A549 (cell line): ENCODE results near the gene HMGXB3. TPM values are rescaled to one million over a fixed set of nuclear protein-coding genes. Genes with fewer than 3 reads are reported as not detected.

Experiments
- ATAC-seq, 2 experiments: fragments of 200-7000 bp in 1 of 2; fragments of >200 bp in 1 of 2; cut with Nextera tagmentation in 1 of 2; cut with Tn5 transposase in 1 of 2; 3 replicates each; pipeline versions ENCODE4 v1.8.0 to v1.9.1; 2018 to 2020; ENCODE audit warnings: mild to moderate bottlenecking in 1 of 2, moderate library complexity in 1 of 2
- CTCF ChIA-PET: fragments of 300-600 bp; sonication (Branson Sonifier 250); formaldehyde crosslinking; extraction: SDS; loops from one replicate; lab custom pipeline; 2021; ENCODE audit warnings: antibody characterized with exemption, inconsistent platforms; lab: Yijun Ruan, JAX
- POLR2A ChIA-PET: fragments of 350-600 bp; formaldehyde crosslinking; extraction: SDS; loops from one replicate; lab custom pipeline; 2021; ENCODE audit warnings: antibody characterized with exemption, inconsistent platforms; lab: Yijun Ruan, JAX
- DNase-seq, 2 experiments: peaks; one replicate each; pipeline versions ENCODE4 v3.0.0 to v3.0.0-alpha.2; 2011 to 2016; ENCODE audit warnings: low read depth in 1 of 2, low spot score in 1 of 2
- FAIRE-seq: peaks from 2 replicates; lab custom pipeline; 2011; peaks lifted over from hg19 to GRCh38; lab: Jason Lieb, UNC
- H3K27ac ChIP-seq, 2 experiments: fragments of >200 bp; sonication (Bioruptor Twin); formaldehyde crosslinking; 3 replicates each; pipeline ENCODE4 v1.5.1; 2016 to 2017
- H3K4me1 ChIP-seq: fragments of >200 bp; sonication (Bioruptor Twin); formaldehyde crosslinking; 3 replicates; pipeline ENCODE4 v1.6.1; 2016
- H3K4me2 ChIP-seq: fragments of >200 bp; sonication (Bioruptor Twin); formaldehyde crosslinking; 3 replicates; pipeline ENCODE4 v1.6.1; 2016
- H3K4me3 ChIP-seq: fragments of >200 bp; sonication (Bioruptor Twin); formaldehyde crosslinking; 3 replicates; pipeline ENCODE4 v1.5.1; 2016
- H3K9me3 ChIP-seq: fragments of >200 bp; sonication (Bioruptor Twin); formaldehyde crosslinking; 3 replicates; pipeline ENCODE4 v1.6.1; 2016
- BHLHE40 ChIP-seq: IDR thresholded peaks from 2 replicates; pipeline ENCODE4 v1.6.1; 2012; ENCODE audit warnings: low read depth, low read length, inconsistent platforms
- CEBPB ChIP-seq, 2 experiments: fragments of >200 bp in 1 of 2; sonication (Bioruptor Twin) in 1 of 2; formaldehyde crosslinking in 1 of 2; IDR thresholded peaks; 2 replicates each; pipeline ENCODE4 v1.6.1; 2012 to 2016
- CHD2 ChIP-seq: fragments of 150-350 bp; IDR thresholded peaks from 2 replicates; pipeline ENCODE4 v1.6.1; 2014; ENCODE audit warnings: low read length; ENCODE audit not compliant: partially characterized antibody
- EHF ChIP-seq: fragments of 250-450 bp; sonication (Bioruptor Pico); IDR thresholded peaks from 2 replicates; pipeline ENCODE4 v1.5.0; 2020; ENCODE audit warnings: mild to moderate bottlenecking
- FOXS1 ChIP-seq: fragments of 250-450 bp; sonication (Bioruptor Pico); IDR thresholded peaks from 2 replicates; pipeline ENCODE4 v1.5.0; 2020; ENCODE audit warnings: mild to moderate bottlenecking, moderate library complexity
- HDAC2 ChIP-seq: fragments of 200-600 bp; sonication (generic); IDR thresholded peaks from 2 replicates; pipeline ENCODE4 v1.6.1; 2016
- HOXB5 ChIP-seq: fragments of 250-450 bp; sonication (Bioruptor Pico); IDR thresholded peaks from 2 replicates; pipeline ENCODE4 v1.5.0; 2020; ENCODE audit warnings: mild to moderate bottlenecking, moderate library complexity
- KDM5A ChIP-seq: fragments of 200-600 bp; sonication (generic); IDR thresholded peaks from 2 replicates; pipeline ENCODE4 v1.6.1; 2016; ENCODE audit warnings: antibody characterized with exemption, mild to moderate bottlenecking
- NFE2L2 ChIP-seq: fragments of 150-350 bp; conservative IDR thresholded peaks from 2 replicates; pipeline ENCODE4 v1.6.1; 2014; ENCODE audit warnings: low read length
- POLR2A ChIP-seq: IDR thresholded peaks from 2 replicates; pipeline ENCODE4 v1.6.1; 2012; ENCODE audit warnings: mild to moderate bottlenecking, low read length
- SMC3 ChIP-seq: fragments of >200 bp; sonication (Bioruptor Twin); formaldehyde crosslinking; IDR thresholded peaks from 3 replicates; pipeline ENCODE4 v1.6.1; 2018; ENCODE audit warnings: inconsistent platforms
- ZC3H11A ChIP-seq: fragments of 450-650 bp; IDR thresholded peaks from 2 replicates; pipeline ENCODE4 v1.6.1; 2014; ENCODE audit warnings: antibody characterized with exemption, mild to moderate bottlenecking
- ZNF302 ChIP-seq: fragments of 250-450 bp; sonication (Bioruptor Pico); IDR thresholded peaks from 2 replicates; pipeline ENCODE4 v1.9.0; 2021; ENCODE audit warnings: inconsistent platforms, mild to moderate bottlenecking, moderate library complexity
- ZSCAN20 ChIP-seq: fragments of 250-450 bp; sonication (Bioruptor Pico); IDR thresholded peaks from 2 replicates; pipeline ENCODE4 v1.8.0; 2022; ENCODE audit warnings: mild to moderate bottlenecking, moderate library complexity
- WGBS: methylation state at CpG from one replicate; pipeline ENCODE4 v1.1.6; 2017; ENCODE audit errors: missing lambda C conversion rate; 5-methylcytosine and 5-hydroxymethylcytosine counted together
- polyA plus RNA-seq, 4 experiments: library from polyadenylated mRNA; depleted of rRNA in 3 of 4; stranded (reverse); fragments of >200 nt; fragmentation: RNase III in 1 of 4; extraction: RNeasy Plus Mini Kit Qiagen cat#74134 plus additional on column Dnase treatment in 1 of 4; gene quantifications; 2 replicates in 3 of 4; 3 replicates in 1 of 4; pipeline ENCODE4 v1.2.3, GENCODE V29; 2011 to 2017
- small RNA-seq, 6 experiments: library from RNA; depleted of rRNA; stranded (forward); fragments of <200 nt; gene quantifications; one replicate each; pipeline ENCODE3, GENCODE V24; 2012
- TF ChIP-seq, protein P1 (sequence below): fragments of >200 bp; sonication (Bioruptor Twin); formaldehyde crosslinking; IDR thresholded peaks from 3 replicates; pipeline ENCODE4 v1.5.1; 2016
- TF ChIP-seq, protein P2 (sequence below): fragments of 200-600 bp; sonication (generic); IDR thresholded peaks from 2 replicates; pipeline ENCODE4 v1.6.1; 2016; ENCODE audit warnings: antibody characterized with exemption, mild to moderate bottlenecking, moderate library complexity
- TF ChIP-seq, protein P3 (sequence below): IDR thresholded peaks from 2 replicates; pipeline ENCODE4 v1.6.1; 2012
- TF ChIP-seq, protein P4 (sequence below): IDR thresholded peaks from 2 replicates; pipeline ENCODE4 v1.6.1; 2012

Gene HMGXB3
- polyA plus RNA-seq, 2 of the 4 experiments (the other 2 are of a cell fraction) = 20.5 to 34.1 TPM

DNA sequence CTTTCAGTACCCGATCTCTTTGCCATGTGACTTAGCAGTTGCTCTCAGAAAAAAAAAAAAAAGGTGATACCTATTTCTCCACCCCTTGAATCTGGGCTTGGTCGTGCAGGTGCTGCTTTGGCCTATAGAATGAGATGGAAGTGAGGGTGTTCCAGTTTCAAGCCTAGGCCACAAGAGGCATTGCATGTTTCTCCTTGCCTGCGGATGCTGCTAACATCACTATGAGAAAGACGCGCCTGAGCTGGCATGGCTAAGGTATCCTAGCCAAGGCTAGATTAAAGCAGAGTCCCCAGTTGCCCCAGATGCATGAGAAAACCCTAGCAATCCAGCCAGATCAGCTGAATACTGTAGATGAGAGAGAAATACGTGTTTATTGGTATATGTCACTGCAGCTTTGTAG is 100.5 kb downstream of the HMGXB3 start:
- Histone ChIP-seq H3K4me1 (no peaks in the 10 kb centered on the region), H3K4me3 (no peak overlapping the region), H3K4me2 (no peak overlapping the region), H3K9me3 (no peaks in the 10 kb centered on the region), H3K27ac (no peak overlapping the region)
- peak; percentile 52 to 62; a peak in 4 of 6 replicates for ATAC-seq
- 58% methylated on average over 6 of the region's 6 CpGs for WGBS
- TF ChIP-seq HDAC2 (no peak), KDM5A (no peak), NFE2L2 (no peak), ZSCAN20 (CRISPR knock-in tag) (no peak), EHF (no peak), HOXB5 (CRISPR knock-in tag) (no peak), BHLHE40 (no peak), CEBPB (IDR thresholded peaks at IDR 0.05) (no peak), ZC3H11A (no peak), SMC3 (no peak), POLR2A (no peak), ZNF302 (no peak), CHD2 (no peak), FOXS1 (no peak)
- TF ChIP-seq, protein P1, sequence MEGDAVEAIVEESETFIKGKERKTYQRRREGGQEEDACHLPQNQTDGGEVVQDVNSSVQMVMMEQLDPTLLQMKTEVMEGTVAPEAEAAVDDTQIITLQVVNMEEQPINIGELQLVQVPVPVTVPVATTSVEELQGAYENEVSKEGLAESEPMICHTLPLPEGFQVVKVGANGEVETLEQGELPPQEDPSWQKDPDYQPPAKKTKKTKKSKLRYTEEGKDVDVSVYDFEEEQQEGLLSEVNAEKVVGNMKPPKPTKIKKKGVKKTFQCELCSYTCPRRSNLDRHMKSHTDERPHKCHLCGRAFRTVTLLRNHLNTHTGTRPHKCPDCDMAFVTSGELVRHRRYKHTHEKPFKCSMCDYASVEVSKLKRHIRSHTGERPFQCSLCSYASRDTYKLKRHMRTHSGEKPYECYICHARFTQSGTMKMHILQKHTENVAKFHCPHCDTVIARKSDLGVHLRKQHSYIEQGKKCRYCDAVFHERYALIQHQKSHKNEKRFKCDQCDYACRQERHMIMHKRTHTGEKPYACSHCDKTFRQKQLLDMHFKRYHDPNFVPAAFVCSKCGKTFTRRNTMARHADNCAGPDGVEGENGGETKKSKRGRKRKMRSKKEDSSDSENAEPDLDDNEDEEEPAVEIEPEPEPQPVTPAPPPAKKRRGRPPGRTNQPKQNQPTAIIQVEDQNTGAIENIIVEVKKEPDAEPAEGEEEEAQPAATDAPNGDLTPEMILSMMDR = no peak
- TF ChIP-seq, protein P2, sequence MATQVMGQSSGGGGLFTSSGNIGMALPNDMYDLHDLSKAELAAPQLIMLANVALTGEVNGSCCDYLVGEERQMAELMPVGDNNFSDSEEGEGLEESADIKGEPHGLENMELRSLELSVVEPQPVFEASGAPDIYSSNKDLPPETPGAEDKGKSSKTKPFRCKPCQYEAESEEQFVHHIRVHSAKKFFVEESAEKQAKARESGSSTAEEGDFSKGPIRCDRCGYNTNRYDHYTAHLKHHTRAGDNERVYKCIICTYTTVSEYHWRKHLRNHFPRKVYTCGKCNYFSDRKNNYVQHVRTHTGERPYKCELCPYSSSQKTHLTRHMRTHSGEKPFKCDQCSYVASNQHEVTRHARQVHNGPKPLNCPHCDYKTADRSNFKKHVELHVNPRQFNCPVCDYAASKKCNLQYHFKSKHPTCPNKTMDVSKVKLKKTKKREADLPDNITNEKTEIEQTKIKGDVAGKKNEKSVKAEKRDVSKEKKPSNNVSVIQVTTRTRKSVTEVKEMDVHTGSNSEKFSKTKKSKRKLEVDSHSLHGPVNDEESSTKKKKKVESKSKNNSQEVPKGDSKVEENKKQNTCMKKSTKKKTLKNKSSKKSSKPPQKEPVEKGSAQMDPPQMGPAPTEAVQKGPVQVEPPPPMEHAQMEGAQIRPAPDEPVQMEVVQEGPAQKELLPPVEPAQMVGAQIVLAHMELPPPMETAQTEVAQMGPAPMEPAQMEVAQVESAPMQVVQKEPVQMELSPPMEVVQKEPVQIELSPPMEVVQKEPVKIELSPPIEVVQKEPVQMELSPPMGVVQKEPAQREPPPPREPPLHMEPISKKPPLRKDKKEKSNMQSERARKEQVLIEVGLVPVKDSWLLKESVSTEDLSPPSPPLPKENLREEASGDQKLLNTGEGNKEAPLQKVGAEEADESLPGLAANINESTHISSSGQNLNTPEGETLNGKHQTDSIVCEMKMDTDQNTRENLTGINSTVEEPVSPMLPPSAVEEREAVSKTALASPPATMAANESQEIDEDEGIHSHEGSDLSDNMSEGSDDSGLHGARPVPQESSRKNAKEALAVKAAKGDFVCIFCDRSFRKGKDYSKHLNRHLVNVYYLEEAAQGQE = no peak
- TF ChIP-seq, protein P3, sequence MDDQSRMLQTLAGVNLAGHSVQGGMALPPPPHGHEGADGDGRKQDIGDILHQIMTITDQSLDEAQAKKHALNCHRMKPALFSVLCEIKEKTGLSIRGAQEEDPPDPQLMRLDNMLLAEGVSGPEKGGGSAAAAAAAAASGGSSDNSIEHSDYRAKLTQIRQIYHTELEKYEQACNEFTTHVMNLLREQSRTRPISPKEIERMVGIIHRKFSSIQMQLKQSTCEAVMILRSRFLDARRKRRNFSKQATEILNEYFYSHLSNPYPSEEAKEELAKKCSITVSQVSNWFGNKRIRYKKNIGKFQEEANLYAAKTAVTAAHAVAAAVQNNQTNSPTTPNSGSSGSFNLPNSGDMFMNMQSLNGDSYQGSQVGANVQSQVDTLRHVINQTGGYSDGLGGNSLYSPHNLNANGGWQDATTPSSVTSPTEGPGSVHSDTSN = no peak
- TF ChIP-seq, protein P4, sequence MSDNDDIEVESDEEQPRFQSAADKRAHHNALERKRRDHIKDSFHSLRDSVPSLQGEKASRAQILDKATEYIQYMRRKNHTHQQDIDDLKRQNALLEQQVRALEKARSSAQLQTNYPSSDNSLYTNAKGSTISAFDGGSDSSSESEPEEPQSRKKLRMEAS = no peak
- FAIRE-seq = no peak
- ChIA-PET CTCF (interaction anchor here (0.7 to 1.0 kb wide), 2 partner anchors 17 to 40 kb away, joined by 3 read pairs; no protein-coding TSS in a partner anchor), POLR2A (no interaction called here)
- no peak for DNase-seq

Small RNAs within 50 kb of the gene (small RNA-seq; reads per million reads assigned to genes)
- 0 reads per million in 6 experiments for gene RF00019

Other genes with a start within 250 kb of the HMGXB3 start
- 0.30 and 0.35 TPM in 2 replicates for gene PDE6A, start 55.9 kb upstream of the HMGXB3 start, polyA plus RNA-seq (2011; rRNA removed)
- 0.20 to 0.30 TPM (median 0.28 TPM) in 3 replicates for gene PDE6A, start 55.9 kb upstream of the HMGXB3 start, polyA plus RNA-seq (2017; fragmentation: RNase III; extraction: RNeasy Plus Mini Kit Qiagen cat#74134 plus additional on column Dnase treatment)
- gene SLC26A2, start 40.0 kb upstream of the HMGXB3 start, polyA plus RNA-seq (2011; rRNA removed) = 23.2 and 31.9 TPM in 2 replicates
- gene SLC26A2, start 40.0 kb upstream of the HMGXB3 start, polyA plus RNA-seq (2017; fragmentation: RNase III; extraction: RNeasy Plus Mini Kit Qiagen cat#74134 plus additional on column Dnase treatment) = 28.4 to 33.5 TPM (median 32.2 TPM) in 3 replicates
- 7.3 and 8.4 TPM in 2 replicates for gene TIGD6, start 85 bp upstream of the HMGXB3 start, polyA plus RNA-seq (2011; rRNA removed)
- 4.2 to 4.4 TPM (median 4.3 TPM) in 3 replicates for gene TIGD6, start 85 bp upstream of the HMGXB3 start, polyA plus RNA-seq (2017; fragmentation: RNase III; extraction: RNeasy Plus Mini Kit Qiagen cat#74134 plus additional on column Dnase treatment)
- gene CSF1R, start 85.8 kb downstream of the HMGXB3 start, polyA plus RNA-seq (2011; rRNA removed) = 0.06 and 0.12 TPM in 2 replicates
- gene CSF1R, start 85.8 kb downstream of the HMGXB3 start, polyA plus RNA-seq (2017; fragmentation: RNase III; extraction: RNeasy Plus Mini Kit Qiagen cat#74134 plus additional on column Dnase treatment) = not detected in 3 replicates
- gene PDGFRB, start 155.1 kb downstream of the HMGXB3 start, polyA plus RNA-seq (2011; rRNA removed) = 0.15 and 0.22 TPM in 2 replicates
- gene PDGFRB, start 155.1 kb downstream of the HMGXB3 start, polyA plus RNA-seq (2017; fragmentation: RNase III; extraction: RNeasy Plus Mini Kit Qiagen cat#74134 plus additional on column Dnase treatment) = 0.05 to 0.24 TPM (median 0.22 TPM) in 3 replicates
- not detected in 2 replicates for gene CDX1, start 166.0 kb downstream of the HMGXB3 start, polyA plus RNA-seq (2011; rRNA removed)
- not detected in 3 replicates for gene CDX1, start 166.0 kb downstream of the HMGXB3 start, polyA plus RNA-seq (2017; fragmentation: RNase III; extraction: RNeasy Plus Mini Kit Qiagen cat#74134 plus additional on column Dnase treatment)
- gene SLC6A7, start 189.3 kb downstream of the HMGXB3 start, polyA plus RNA-seq (2011; rRNA removed) = not detected in 2 replicates
- gene SLC6A7, start 189.3 kb downstream of the HMGXB3 start, polyA plus RNA-seq (2017; fragmentation: RNase III; extraction: RNeasy Plus Mini Kit Qiagen cat#74134 plus additional on column Dnase treatment) = not detected in 3 replicates